IMR-90 (cell line): ENCODE data around the gene SEL1L2. TPM values are rescaled to one million over a fixed set of nuclear protein-coding genes. Genes with fewer than 3 reads are reported as not detected.

Source experiments
- ATAC-seq: fragments of 200-7000 bp; cut with Tn5 transposase; 2 replicates; pipeline ENCODE4 v1.9.1; 2020; ENCODE audit warnings: low read depth, mild to moderate bottlenecking, moderate library complexity
- BruUV-seq: library from RNA; stranded (reverse); fragments of 400-500 nt; replicated peaks from 2 replicates; lab custom pipeline; 2021; lab: Mats Ljungman, UMichigan
- CTCF ChIA-PET: fragments of 300-600 bp; formaldehyde crosslinking; extraction: SDS; loops from one replicate; lab custom pipeline; 2021; ENCODE audit warnings: antibody characterized with exemption; lab: Yijun Ruan, JAX
- POLR2A ChIA-PET: fragments of 300-600 bp; sonication (Branson Sonifier 250); formaldehyde crosslinking; loops from one replicate; lab custom pipeline; 2022; ENCODE audit warnings: antibody characterized with exemption; ENCODE audit not compliant: unreplicated experiment; lab: Charles Lee
- DNase-seq: peaks from one replicate; pipeline ENCODE4 v3.0.0; 2013
- H2AFZ ChIP-seq: replicated peaks from 2 replicates; pipeline ENCODE3; 2013; ENCODE audit warnings: low read length, mild to moderate bottlenecking; ENCODE audit not compliant: poor library complexity
- H2AK5ac ChIP-seq: 2 replicates; pipeline ENCODE4 v1.6.1; 2013; ENCODE audit warnings: low read depth, low read length, inconsistent platforms
- H2AK9ac ChIP-seq: replicated peaks from 2 replicates; pipeline ENCODE3; 2013; ENCODE audit warnings: mild to moderate bottlenecking, low read depth, low read length, moderate library complexity; ENCODE audit not compliant: poor library complexity
- H2BK120ac ChIP-seq: 2 replicates; pipeline ENCODE4 v1.6.1; 2013; ENCODE audit warnings: low read depth, low read length, inconsistent platforms
- H2BK15ac ChIP-seq: 3 replicates; pipeline ENCODE4 v1.6.1; 2013; ENCODE audit warnings: low read depth, low read length, inconsistent platforms
- H2BK20ac ChIP-seq: 2 replicates; pipeline ENCODE4 v1.6.1; 2013; ENCODE audit warnings: low read depth, mild to moderate bottlenecking, inconsistent platforms, low read length, moderate library complexity
- H2BK5ac ChIP-seq: 2 replicates; pipeline ENCODE4 v1.6.1; 2013; ENCODE audit warnings: mild to moderate bottlenecking, low read depth, low read length, inconsistent platforms; ENCODE audit not compliant: poor library complexity, severe bottlenecking
- H3K14ac ChIP-seq: replicated peaks from 2 replicates; pipeline ENCODE4 v1.6.1; 2013; ENCODE audit warnings: low read depth, low read length, inconsistent platforms
- H3K18ac ChIP-seq: 2 replicates; pipeline ENCODE4 v1.6.1; 2013; ENCODE audit warnings: low read depth, low read length, control low read depth
- H3K23ac ChIP-seq: 2 replicates; pipeline ENCODE4 v1.6.1; 2013; ENCODE audit warnings: low read depth, low read length, inconsistent platforms
- H3K27ac ChIP-seq: 2 replicates; pipeline ENCODE4 v1.5.1; 2013; ENCODE audit warnings: mild to moderate bottlenecking, control low read depth, low read length; ENCODE audit not compliant: insufficient read depth
- H3K27me3 ChIP-seq: 2 replicates; pipeline ENCODE4 v1.6.1; 2013; ENCODE audit warnings: low read length; ENCODE audit not compliant: control insufficient read depth, insufficient read depth
- H3K36me3 ChIP-seq: 2 replicates; pipeline ENCODE4 v1.6.1; 2013; ENCODE audit warnings: low read length, mixed read lengths; ENCODE audit not compliant: control insufficient read depth, insufficient read depth
- H3K4ac ChIP-seq: 2 replicates; pipeline ENCODE4 v1.6.1; 2013; ENCODE audit warnings: low read depth, low read length, inconsistent platforms
- H3K4me1 ChIP-seq: 2 replicates; pipeline ENCODE4 v1.6.1; 2013; ENCODE audit warnings: low read length, mixed read lengths; ENCODE audit not compliant: control insufficient read depth, insufficient read depth
- H3K4me2 ChIP-seq: 2 replicates; pipeline ENCODE4 v1.6.1; 2013; ENCODE audit warnings: low read depth, mild to moderate bottlenecking, control low read depth, low read length, moderate library complexity
- H3K4me3 ChIP-seq: 2 replicates; pipeline ENCODE4 v1.5.1; 2013; ENCODE audit warnings: low read depth, mild to moderate bottlenecking, control low read depth, low read length, moderate library complexity; ENCODE audit not compliant: insufficient read depth
- H3K56ac ChIP-seq: 2 replicates; pipeline ENCODE4 v1.6.1; 2013; ENCODE audit warnings: low read length, inconsistent platforms; ENCODE audit not compliant: insufficient read depth; ENCODE audit errors: extremely low read depth
- H3K79me1 ChIP-seq, 2 experiments: 2 replicates each; pipeline ENCODE4 v1.6.1; 2013; ENCODE audit warnings: low read length in 2 of 2, inconsistent platforms in 1 of 2, low read depth in 1 of 2
- H3K9ac ChIP-seq: 2 replicates; pipeline ENCODE4 v1.6.1; 2013; ENCODE audit warnings: low read depth, low read length, control low read depth
- H3K9me1 ChIP-seq: 2 replicates; pipeline ENCODE4 v1.6.1; 2013; ENCODE audit warnings: low read length, inconsistent platforms; ENCODE audit not compliant: insufficient read depth
- H3K9me3 ChIP-seq: 2 replicates; pipeline ENCODE4 v1.6.1; 2013; ENCODE audit warnings: low read length; ENCODE audit not compliant: control insufficient read depth, insufficient read depth
- H4K20me1 ChIP-seq: 2 replicates; pipeline ENCODE4 v1.6.1; 2013; ENCODE audit warnings: low read length, inconsistent platforms; ENCODE audit not compliant: insufficient read depth
- H4K5ac ChIP-seq: 2 replicates; pipeline ENCODE4 v1.6.1; 2013; ENCODE audit warnings: mild to moderate bottlenecking, low read depth, low read length, control low read depth
- H4K8ac ChIP-seq, 2 experiments: 2 replicates each; pipeline ENCODE4 v1.6.1; 2013; ENCODE audit warnings: low read depth in 2 of 2, low read length in 2 of 2, control low read depth in 1 of 2, inconsistent platforms in 1 of 2
- H4K91ac ChIP-seq: 2 replicates; pipeline ENCODE4 v1.6.1; 2013; ENCODE audit warnings: low read depth, low read length, inconsistent platforms; ENCODE audit not compliant: insufficient read depth
- BHLHE40 ChIP-seq: fragments of 150-350 bp; IDR thresholded peaks from 2 replicates; pipeline ENCODE4 v1.6.1; 2016; ENCODE audit warnings: mild to moderate bottlenecking, low read depth, low read length
- CEBPB ChIP-seq: IDR thresholded peaks from 2 replicates; pipeline ENCODE4 v1.6.1; 2012; ENCODE audit warnings: low read depth, low read length, improper control_type of control experiment
- CHD1 ChIP-seq: IDR thresholded peaks from 2 replicates; pipeline ENCODE4 v1.6.1; 2012; ENCODE audit warnings: low read depth, low read length, improper control_type of control experiment
- CTCF ChIP-seq: conservative IDR thresholded peaks from 2 replicates; pipeline ENCODE4 v1.5.1; 2012; ENCODE audit warnings: mild to moderate bottlenecking, low read depth, low read length, improper control_type of control experiment
- ELK1 ChIP-seq: fragments of 150-350 bp; IDR thresholded peaks from 2 replicates; pipeline ENCODE4 v1.6.1; 2016; ENCODE audit warnings: low read depth, mild to moderate bottlenecking, low read length, moderate library complexity, borderline replicate concordance
- FOS ChIP-seq: fragments of 150-350 bp; IDR thresholded peaks from 2 replicates; pipeline ENCODE4 v1.6.1; 2016; ENCODE audit warnings: low read depth, low read length
- MAFK ChIP-seq: IDR thresholded peaks from 2 replicates; pipeline ENCODE4 v1.6.1; 2012; ENCODE audit warnings: low read depth, low read length, improper control_type of control experiment
- MAZ ChIP-seq: IDR thresholded peaks from 2 replicates; pipeline ENCODE4 v1.6.1; 2012; ENCODE audit warnings: low read depth, mild to moderate bottlenecking, low read length, improper control_type of control experiment, moderate library complexity, borderline replicate concordance
- MXI1 ChIP-seq: IDR thresholded peaks from 2 replicates; pipeline ENCODE4 v1.6.1; 2012; ENCODE audit warnings: low read depth, mild to moderate bottlenecking, low read length, moderate library complexity, borderline replicate concordance
- NFE2L2 ChIP-seq: fragments of 150-350 bp; IDR thresholded peaks from 2 replicates; pipeline ENCODE4 v1.6.1; 2016; ENCODE audit warnings: low read depth, mild to moderate bottlenecking, low read length
- POLR2A ChIP-seq: IDR thresholded peaks from 2 replicates; pipeline ENCODE4 v1.6.1; 2012; ENCODE audit warnings: mild to moderate bottlenecking, low read depth, low read length
- RAD21 ChIP-seq: IDR thresholded peaks from 2 replicates; pipeline ENCODE4 v1.6.1; 2012; ENCODE audit warnings: low read length, improper control_type of control experiment
- RFX5 ChIP-seq: IDR thresholded peaks from 2 replicates; pipeline ENCODE4 v1.8.0; 2012; ENCODE audit warnings: low read depth, mild to moderate bottlenecking, low read length, moderate library complexity
- SMC3 ChIP-seq: fragments of 150-350 bp; IDR thresholded peaks from 2 replicates; pipeline ENCODE4 v1.6.1; 2016; ENCODE audit warnings: low read depth, mild to moderate bottlenecking, antibody characterized with exemption, low read length, moderate library complexity
- USF2 ChIP-seq: fragments of 150-350 bp; IDR thresholded peaks from 2 replicates; pipeline ENCODE4 v1.6.1; 2017; ENCODE audit warnings: mild to moderate bottlenecking, antibody characterized with exemption, low read length, low read depth
- WGBS, 2 experiments: methylation state at CpG; one replicate each; pipeline versions ENCODE4 v1.1.5 to v1.1.7; 2013; ENCODE audit warnings: missing lambda C conversion rate in 2 of 2; ENCODE audit not compliant: insufficient read length in 1 of 2; ENCODE audit errors: extremely low coverage in 2 of 2; 5-methylcytosine and 5-hydroxymethylcytosine counted together
- dilution Hi-C: fragments of 300-500 bp; cut with HindIII; formaldehyde crosslinking; loops from one replicate; pipeline ENCODE4 v1.14.3; 2018; ENCODE audit warnings: low sequenced_read_pairs; ENCODE audit not compliant: unreplicated experiment
- in situ Hi-C: fragments of 300-500 bp; cut with MboI; formaldehyde crosslinking; loops from 3 replicates; pipeline ENCODE4 v1.14.3; 2019; ENCODE audit warnings: low sequenced_read_pairs, inconsistent platforms, mixed read lengths
- intact Hi-C: fragments of 100-400 bp; cut with micrococcal nuclease; formaldehyde crosslinking; loops from 2 replicates; pipeline ENCODE4 v1.10.0; 2022
- polyA plus RNA-seq, 3 experiments: library from polyadenylated mRNA; depleted of rRNA; stranded (reverse); fragments of >200 nt; gene quantifications; 2 replicates each; pipeline ENCODE4 v1.2.3, GENCODE V29; 2012; ENCODE audit warnings: low replicate concordance in 1 of 3
- total RNA-seq: library from RNA; depleted of rRNA; stranded (reverse); fragments of >200 nt; gene quantifications from 2 replicates; pipeline ENCODE4 v1.2.3, GENCODE V29; 2012

SEL1L2 gene
- total and polyA plus RNA-seq, 2 of the 4 experiments (the other 2 are of a cell fraction) = not detected

- Histone ChIP-seq H3K23ac (no peak overlapping the region), H3K79me1 (no peaks in the 10 kb centered on the region), H2BK120ac (no peak overlapping the region), H3K4me3 (no peak overlapping the region), H3K27ac (no peak overlapping the region), H4K91ac (no peak overlapping the region), H2BK20ac (no peak overlapping the region), H2AK9ac (no peak overlapping the region), H3K18ac (no peak overlapping the region), H3K9ac (no peak overlapping the region), H3K9me3 (peaks cover 9% of the 10 kb centered on the region), H3K56ac (no peak overlapping the region), H2BK5ac (no peak overlapping the region), H2AK5ac (no peak overlapping the region), H3K27me3 (no peaks in the 10 kb centered on the region), H2AFZ (no peak overlapping the region), H3K36me3 (no peaks in the 10 kb centered on the region), H4K20me1 (no peaks in the 10 kb centered on the region), H3K4ac (no peak overlapping the region), H4K8ac (no peak overlapping the region), H2BK15ac (no peak overlapping the region), H3K9me1 (no peaks in the 10 kb centered on the region), H3K4me1 (no peaks in the 10 kb centered on the region), H4K5ac (no peak overlapping the region), H3K14ac (no peak overlapping the region), H3K4me2 (no peak overlapping the region)
- dilution Hi-C loops = no loop called here
- POLR2A ChIA-PET = no interaction called here
- DNase-seq = no peak
- ATAC-seq = no peak
- intact Hi-C loops = no loop called here
- WGBS, 2 experiments = no CpG with 5 or more reads among the region's 6 CpGs
- in situ Hi-C loops = no loop called here
- BruUV-seq = no TSS peak
- TF ChIP-seq ELK1 (no peak), BHLHE40 (no peak), RAD21 (no peak), USF2 (no peak), FOS (no peak), MAZ (no peak), POLR2A (no peak), RFX5 (no peak), MAFK (no peak), MXI1 (no peak), NFE2L2 (no peak), SMC3 (no peak), CHD1 (no peak), CEBPB (no peak), CTCF (no peak)
- CTCF ChIA-PET = no interaction called here
Observed at GRCh38 chr20:13953227-13953626, 37.2 kb downstream of the SEL1L2 start.
